Measurements from ENCODE around the gene TMCC3. TPM values are rescaled to one million over a fixed set of nuclear protein-coding genes. Genes with fewer than 3 reads are reported as not detected.

Gene TMCC3
- total RNA-seq, 2 experiments from 2014 or later, result 0.05 TPM; not detected in 1

DNA sequence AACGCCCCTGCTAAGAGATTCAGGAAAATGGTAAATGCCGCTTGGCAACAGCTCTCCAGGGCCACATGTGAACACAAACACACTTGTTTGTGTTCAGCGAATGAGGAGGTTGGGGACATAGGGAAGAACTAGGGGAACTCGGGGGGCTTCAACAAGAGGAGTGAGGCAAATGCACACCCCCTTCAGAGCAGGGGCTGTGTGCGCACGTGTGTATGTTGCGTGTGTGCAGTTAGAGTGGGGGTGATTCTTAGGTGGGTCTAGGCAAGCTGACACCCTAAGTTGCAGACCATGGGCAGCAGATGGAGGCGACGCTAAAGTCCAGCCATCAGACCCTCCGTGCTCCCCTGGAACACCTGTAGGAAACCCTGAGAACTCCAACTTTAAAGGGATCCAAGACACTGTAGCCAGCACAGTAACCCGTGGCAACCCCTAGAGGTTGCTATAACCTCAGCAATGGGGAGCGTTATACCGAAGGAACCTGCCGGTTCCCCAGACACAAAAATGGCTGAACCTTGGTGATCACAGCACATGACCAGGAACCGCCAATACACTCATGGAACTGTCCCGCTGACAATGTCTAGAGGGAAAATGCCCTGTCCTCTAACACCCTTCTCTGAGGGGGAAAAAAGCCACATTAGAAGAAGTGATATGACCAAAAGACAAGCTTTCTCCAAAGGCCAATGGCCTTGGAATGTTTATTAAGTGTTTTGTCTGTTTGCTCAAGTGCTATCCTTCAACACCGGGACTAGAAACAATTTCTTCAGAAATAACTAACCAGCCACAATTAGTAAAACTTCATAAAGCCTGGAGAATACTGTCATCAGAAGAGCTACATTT lies 104.2 kb downstream of the TMCC3 start:
- DNase-seq, result peak; percentile 13
- Mint-ChIP-seq H3K36me3 (ENCODE audit: low read depth) (peaks cover 9% of the 10 kb centered on the region), H3K9me3 (peaks cover 29% of the 10 kb centered on the region), H3K4me3 (no peak overlapping the region), H3K4me1 (ENCODE audit: low read depth) (no peaks in the 10 kb centered on the region), H3K27me3 (ENCODE audit: low read depth) (no peaks in the 10 kb centered on the region), H3K27ac (no peak overlapping the region)
- intact Hi-C loops (cut with micrococcal nuclease), result no loop called here
- CTCF ChIA-PET, result interaction anchor here (0.7 kb wide), 2 partner anchors 329 to 418 kb away, joined by 3 read pairs; no protein-coding TSS in a partner anchor

DNA sequence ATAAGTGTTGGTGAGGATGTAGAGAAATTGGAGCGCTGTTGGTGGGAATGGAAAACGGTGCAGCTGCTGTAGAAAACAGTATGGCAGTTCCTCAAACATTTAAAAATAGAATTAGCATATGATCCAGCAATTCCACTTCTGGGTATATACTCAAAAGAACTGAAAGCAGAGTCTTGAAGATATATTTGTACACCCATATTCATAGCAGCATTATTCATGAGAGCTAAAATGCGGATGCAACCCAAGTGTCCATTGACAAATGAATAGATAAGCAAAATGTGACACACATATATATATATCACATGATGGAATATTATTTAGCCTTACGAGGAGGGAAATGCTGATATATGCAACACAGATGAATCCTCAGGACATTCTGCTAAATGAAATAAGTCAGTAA lies 106.0 kb downstream of the TMCC3 start:
- Mint-ChIP-seq H3K4me3 (no peak overlapping the region), H3K9me3 (peaks cover 29% of the 10 kb centered on the region), H3K4me1 (ENCODE audit: low read depth) (no peaks in the 10 kb centered on the region), H3K36me3 (ENCODE audit: low read depth) (peaks cover 9% of the 10 kb centered on the region), H3K27ac (no peak overlapping the region), H3K27me3 (ENCODE audit: low read depth) (no peaks in the 10 kb centered on the region)
- intact Hi-C loops (cut with micrococcal nuclease), result loop anchor here (5.0 kb wide), 1 partner anchor 333 kb away; no protein-coding TSS in a partner anchor
- CTCF ChIA-PET, result no interaction called here
- DNase-seq, result no peak

DNA sequence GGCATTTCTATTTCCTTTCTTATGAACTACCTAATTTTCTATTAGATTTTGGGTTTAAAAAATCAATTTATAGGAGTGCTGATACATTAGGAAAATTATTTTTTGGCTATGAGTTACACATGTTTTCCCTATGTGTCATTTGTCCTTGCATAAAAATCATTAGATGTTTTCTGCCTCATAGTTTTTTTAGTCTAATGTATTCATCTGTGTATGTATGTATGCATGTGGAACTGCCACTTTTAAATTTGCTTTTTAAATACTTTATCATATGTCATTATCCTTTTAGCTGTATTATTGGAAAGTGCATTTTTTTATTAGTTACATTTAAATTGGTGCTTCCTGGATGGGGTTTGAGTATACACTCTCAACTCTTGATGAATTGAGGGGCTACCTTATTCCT lies 112.0 kb downstream of the TMCC3 start:
- Mint-ChIP-seq H3K9me3 (no peaks in the 10 kb centered on the region), H3K27ac (no peak overlapping the region), H3K36me3 (ENCODE audit: low read depth) (no peaks in the 10 kb centered on the region), H3K4me3 (no peak overlapping the region), H3K4me1 (ENCODE audit: low read depth) (no peaks in the 10 kb centered on the region), H3K27me3 (ENCODE audit: low read depth) (no peaks in the 10 kb centered on the region)
- DNase-seq, result no peak
- intact Hi-C loops (cut with micrococcal nuclease), result no loop called here
- CTCF ChIA-PET, result interaction anchor here (1.1 kb wide), 1 partner anchor 404 kb away, joined by 3 read pairs; no protein-coding TSS in a partner anchor

DNA sequence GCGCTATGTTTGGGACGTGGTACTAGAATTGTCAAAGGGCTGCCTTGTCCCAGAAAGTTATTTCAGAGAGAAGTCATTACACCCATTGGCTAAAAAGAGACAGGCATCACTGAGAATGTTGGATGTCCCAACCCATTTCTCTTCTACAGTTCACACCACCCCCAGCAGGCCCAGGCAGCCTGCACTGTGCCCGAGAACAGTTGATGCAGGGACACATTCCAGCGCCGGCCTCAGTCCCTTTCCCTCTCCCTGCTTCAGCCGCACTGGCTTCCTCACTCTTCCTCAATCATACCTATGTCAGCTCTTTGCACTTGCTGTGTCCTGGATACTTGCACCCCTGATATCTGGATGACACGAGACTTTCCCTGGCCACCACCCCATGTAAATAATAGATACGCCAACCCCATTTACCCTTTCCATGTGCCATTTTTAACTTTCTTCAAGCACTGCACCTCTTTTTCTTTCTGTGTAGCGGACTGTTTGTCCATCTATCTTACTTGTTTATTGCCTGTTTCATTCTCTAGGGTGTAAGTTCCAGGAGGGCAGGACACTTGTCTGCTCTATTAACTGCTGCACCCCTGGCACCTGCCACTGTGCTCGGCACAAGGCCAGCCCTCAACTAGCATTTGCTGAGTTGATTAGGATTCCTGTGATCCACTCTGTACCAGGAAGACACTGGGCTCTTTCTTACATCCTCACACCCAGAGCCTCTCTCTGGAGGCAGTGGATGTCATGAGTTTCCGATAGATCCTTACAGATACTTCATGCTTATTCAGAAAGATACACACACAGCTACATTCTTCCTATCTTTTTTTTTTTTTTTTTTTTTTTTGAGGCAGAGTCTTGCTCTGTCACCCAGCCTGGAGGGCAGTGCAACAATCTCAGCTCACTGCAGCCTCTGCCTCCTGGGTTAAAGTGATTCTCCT lies 114.1 kb downstream of the TMCC3 start:
- Mint-ChIP-seq H3K27me3 (ENCODE audit: low read depth) (no peaks in the 10 kb centered on the region), H3K27ac (no peak overlapping the region), H3K4me1 (ENCODE audit: low read depth) (no peaks in the 10 kb centered on the region), H3K9me3 (no peaks in the 10 kb centered on the region), H3K36me3 (ENCODE audit: low read depth) (no peaks in the 10 kb centered on the region), H3K4me3 (no peak overlapping the region)
- intact Hi-C loops (cut with micrococcal nuclease), result no loop called here
- no peak for DNase-seq
- CTCF ChIA-PET, result interaction anchor here (1.8 kb wide), 1 partner anchor 13 kb away, joined by 4 read pairs; no protein-coding TSS in a partner anchor

DNA sequence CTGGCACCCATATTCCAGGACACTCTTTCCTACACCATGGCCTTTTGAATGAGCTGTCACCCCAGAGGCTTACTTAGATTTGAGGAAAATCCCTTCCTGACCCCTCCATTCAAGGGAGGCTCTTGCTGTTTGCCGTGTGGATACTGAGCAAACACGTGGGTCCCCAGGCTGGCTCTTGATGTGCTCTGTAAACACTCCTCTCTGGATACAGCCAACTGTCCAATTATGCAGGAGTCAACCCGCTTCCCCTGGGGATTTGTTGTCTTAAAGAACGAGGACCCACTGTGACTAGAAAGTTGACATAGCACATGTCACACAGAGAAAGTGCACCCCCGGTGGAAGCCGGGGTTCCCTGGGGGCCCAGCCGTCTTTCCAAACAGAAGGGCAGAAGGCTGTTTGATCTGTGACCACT lies 114.8 kb downstream of the TMCC3 start:
- CTCF ChIA-PET, result interaction anchor here (1.2 to 1.8 kb wide), 3 partner anchors 14 to 394 kb away, joined by 3 to 6 read pairs (median 4); no protein-coding TSS in a partner anchor

DNA sequence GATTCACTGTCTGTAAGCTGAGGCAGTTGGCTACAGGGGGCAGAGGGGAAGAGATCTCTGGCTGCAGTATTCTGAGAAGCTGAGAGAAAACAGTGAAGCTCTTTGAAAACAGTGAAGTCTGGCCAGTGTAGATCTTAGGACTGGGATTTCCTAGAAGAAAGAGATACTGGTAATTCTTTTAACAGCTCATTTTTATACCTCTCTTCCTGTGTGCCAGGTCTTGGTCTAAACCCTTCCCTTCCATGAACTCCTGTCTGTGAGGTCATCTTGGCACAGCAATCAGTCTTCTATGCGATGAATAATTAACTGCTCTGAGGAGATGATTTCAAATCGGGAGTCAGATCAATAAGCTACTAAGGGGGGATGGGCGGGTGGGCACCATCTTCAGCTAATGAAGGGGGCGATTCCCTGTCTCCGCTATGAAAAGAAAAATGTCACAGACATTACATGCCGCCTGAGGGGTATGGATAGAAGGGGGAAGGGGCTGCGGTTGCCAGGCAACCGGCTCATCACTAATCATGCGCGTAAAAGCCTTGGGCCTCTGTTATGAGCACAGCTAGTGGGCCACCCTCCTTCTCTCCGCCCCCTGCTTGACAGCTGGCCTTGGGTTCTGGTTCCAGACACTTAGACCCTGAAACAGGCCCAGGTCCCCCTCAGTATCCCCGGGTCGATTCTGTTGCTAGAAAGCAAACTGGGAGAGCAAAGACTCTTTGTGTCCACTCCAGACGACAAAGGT lies 115.4 kb downstream of the TMCC3 start:
- H3K36me3 Mint-ChIP-seq (ENCODE audit: low read depth), result no peaks in the 10 kb centered on the region
- intact Hi-C loops (cut with micrococcal nuclease), result no loop called here
- no peaks in the 10 kb centered on the region for H3K9me3 Mint-ChIP-seq
- no peaks in the 10 kb centered on the region for H3K27me3 Mint-ChIP-seq (ENCODE audit: low read depth)
- H3K4me1 Mint-ChIP-seq (ENCODE audit: low read depth), result no peaks in the 10 kb centered on the region
- CTCF ChIA-PET, result interaction anchor here (0.8 to 1.6 kb wide), 7 partner anchors 9 to 400 kb away, joined by 3 to 7 read pairs (median 4); no protein-coding TSS in a partner anchor
- no peak overlapping the region for H3K4me3 Mint-ChIP-seq
- H3K27ac Mint-ChIP-seq, result no peak overlapping the region
- no peak for DNase-seq

More for the DNA sequence above, 114.8 kb downstream of the TMCC3 start:
- H3K27ac Mint-ChIP-seq, result no peak overlapping the region
- H3K27me3 Mint-ChIP-seq (ENCODE audit: low read depth), result no peaks in the 10 kb centered on the region
- no peaks in the 10 kb centered on the region for H3K4me1 Mint-ChIP-seq (ENCODE audit: low read depth)
- H3K4me3 Mint-ChIP-seq, result no peak overlapping the region
- no peak for DNase-seq
- H3K9me3 Mint-ChIP-seq, result no peaks in the 10 kb centered on the region
- H3K36me3 Mint-ChIP-seq (ENCODE audit: low read depth), result no peaks in the 10 kb centered on the region
- intact Hi-C loops (cut with micrococcal nuclease), result no loop called here

DNA sequence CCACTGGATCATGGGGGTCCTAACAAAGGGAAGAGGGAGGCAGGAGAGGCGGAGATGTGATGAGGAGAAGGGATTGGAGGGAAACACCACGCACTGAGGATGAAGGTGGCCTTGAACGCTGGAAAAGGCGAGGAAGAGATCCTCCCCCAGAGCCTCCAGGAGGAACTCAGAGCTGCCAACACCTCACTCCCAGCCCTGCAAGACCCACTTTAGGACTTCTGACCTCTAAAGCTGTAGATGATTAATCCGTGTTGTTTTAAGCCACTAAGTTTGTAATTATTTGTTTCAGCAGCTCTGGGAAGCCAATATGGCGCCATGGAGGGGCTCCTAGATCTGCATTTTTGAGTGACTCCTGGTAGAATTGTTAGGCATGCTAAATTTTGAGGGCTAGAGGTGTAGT lies 116.1 kb downstream of the TMCC3 start:
- intact Hi-C loops (cut with micrococcal nuclease), result no loop called here
- H3K27ac Mint-ChIP-seq, result no peak overlapping the region
- H3K4me3 Mint-ChIP-seq, result no peak overlapping the region
- no peaks in the 10 kb centered on the region for H3K36me3 Mint-ChIP-seq (ENCODE audit: low read depth)
- H3K4me1 Mint-ChIP-seq (ENCODE audit: low read depth), result no peaks in the 10 kb centered on the region
- H3K27me3 Mint-ChIP-seq (ENCODE audit: low read depth), result no peaks in the 10 kb centered on the region
- H3K9me3 Mint-ChIP-seq, result no peaks in the 10 kb centered on the region
- DNase-seq, result no peak
- CTCF ChIA-PET, result interaction anchor here (0.8 to 1.6 kb wide), 7 partner anchors 8 to 399 kb away, joined by 3 to 7 read pairs (median 4); no protein-coding TSS in a partner anchor

DNA sequence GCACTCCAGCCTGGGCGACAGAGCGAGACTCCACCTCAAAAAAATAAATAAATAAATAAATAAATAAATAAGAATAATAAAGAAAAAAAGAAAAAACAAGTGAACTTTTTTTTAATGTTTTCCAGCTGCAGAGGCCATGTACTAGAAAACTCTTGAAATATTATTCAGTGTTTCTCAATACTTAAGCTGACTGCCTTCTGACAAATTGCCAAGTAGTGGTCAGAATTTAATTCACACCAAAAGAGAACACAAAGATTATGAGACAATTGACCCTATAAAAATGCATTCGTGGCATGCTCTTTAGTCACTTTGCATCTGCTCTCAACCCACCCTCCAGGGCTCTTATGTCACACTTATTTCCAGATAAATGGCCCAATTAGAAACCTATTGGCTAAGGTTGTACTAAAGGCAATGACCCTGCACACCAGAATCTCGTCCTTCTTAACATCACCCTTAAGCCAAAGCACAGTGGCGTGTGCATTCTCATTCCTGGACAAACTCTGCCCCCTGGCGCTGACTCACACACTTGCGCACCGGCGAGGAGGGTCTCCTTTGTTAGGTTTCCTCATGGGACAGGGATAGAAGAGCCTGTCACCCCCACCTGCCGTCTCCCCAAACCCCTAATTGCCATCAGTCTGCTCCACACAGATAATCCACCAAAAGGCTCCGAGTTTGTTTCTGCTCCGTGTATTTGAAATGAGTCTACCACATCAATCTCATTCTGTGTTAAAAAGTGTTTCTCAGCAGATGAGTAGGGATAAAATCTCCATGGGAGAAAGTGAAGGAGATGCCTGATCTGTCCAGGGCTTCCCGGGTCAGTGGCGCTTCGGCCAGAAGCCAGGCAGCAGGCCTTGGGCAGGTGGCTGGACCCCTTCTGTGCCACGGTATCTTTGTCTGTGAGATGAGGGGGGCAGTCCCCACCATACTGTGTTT lies 117.6 kb downstream of the TMCC3 start:
- DNase-seq, result peak; percentile 83
- Mint-ChIP-seq H3K36me3 (ENCODE audit: low read depth) (no peaks in the 10 kb centered on the region), H3K27me3 (ENCODE audit: low read depth) (no peaks in the 10 kb centered on the region), H3K4me1 (ENCODE audit: low read depth) (no peaks in the 10 kb centered on the region), H3K9me3 (no peaks in the 10 kb centered on the region), H3K27ac (no peak overlapping the region), H3K4me3 (no peak overlapping the region)
- intact Hi-C loops (cut with micrococcal nuclease), result loop anchor here (1.0 to 2.0 kb wide), 5 partner anchors 98 to 398 kb away; no protein-coding TSS in a partner anchor
- CTCF ChIA-PET, result interaction anchor here (0.7 to 5.0 kb wide), 5 partner anchors 146 to 403 kb away, joined by 3 to 22 read pairs (median 4); no protein-coding TSS in a partner anchor

DNA sequence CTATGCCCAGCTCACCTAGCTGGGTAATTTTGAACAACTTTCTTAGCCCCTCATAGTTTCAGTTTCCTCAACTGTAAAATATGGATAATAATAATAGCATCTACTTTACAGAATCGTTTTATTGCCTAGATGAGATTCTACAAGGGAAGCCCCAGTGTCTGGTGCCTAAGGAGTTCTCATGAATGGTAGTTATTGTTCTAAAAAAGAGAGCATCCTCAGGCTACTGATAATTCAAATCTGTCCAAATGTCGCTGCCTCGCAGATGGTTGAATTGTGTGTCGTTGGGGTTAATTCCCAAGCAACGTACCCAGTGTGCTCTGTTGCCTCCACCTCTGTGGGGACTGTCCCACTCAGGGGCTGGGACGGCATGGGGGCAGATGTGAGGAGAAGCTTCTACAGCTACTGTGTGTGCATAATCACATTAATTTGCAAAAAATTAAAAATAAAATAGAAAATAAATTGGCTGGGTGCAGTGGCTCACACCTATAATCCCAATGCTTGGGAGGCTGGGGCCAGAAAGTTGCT lies 119.1 kb downstream of the TMCC3 start:
- Mint-ChIP-seq H3K4me1 (ENCODE audit: low read depth) (no peaks in the 10 kb centered on the region), H3K4me3 (no peak overlapping the region), H3K9me3 (no peaks in the 10 kb centered on the region), H3K27ac (no peak overlapping the region), H3K36me3 (ENCODE audit: low read depth) (no peaks in the 10 kb centered on the region), H3K27me3 (ENCODE audit: low read depth) (no peaks in the 10 kb centered on the region)
- intact Hi-C loops (cut with micrococcal nuclease), result no loop called here
- CTCF ChIA-PET, result interaction anchor here (0.6 to 5.0 kb wide), 9 partner anchors 105 to 404 kb away, joined by 3 to 22 read pairs (median 4); no protein-coding TSS in a partner anchor
- DNase-seq, result no peak

DNA sequence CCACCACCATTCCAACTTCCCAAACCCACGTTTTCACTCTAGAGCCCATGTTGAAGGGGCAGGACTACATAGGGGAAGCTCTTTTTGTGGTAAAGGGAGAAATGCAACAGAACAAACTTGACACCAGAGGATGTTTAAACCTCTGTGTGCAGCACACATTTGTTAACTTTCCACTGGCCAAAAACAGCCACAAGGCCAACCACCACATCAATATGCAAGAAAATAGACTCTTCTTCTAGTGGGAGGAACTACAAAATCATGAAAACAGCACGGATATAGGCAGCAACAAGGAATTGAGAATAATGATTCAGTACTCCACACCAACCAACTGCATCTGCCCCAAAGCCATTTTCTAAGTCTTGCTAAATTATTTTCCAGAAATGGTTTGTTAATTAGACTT lies 124.4 kb downstream of the TMCC3 start:
- H3K9me3 Mint-ChIP-seq, result no peaks in the 10 kb centered on the region
- no peak overlapping the region for H3K4me3 Mint-ChIP-seq
- intact Hi-C loops (cut with micrococcal nuclease), result no loop called here
- H3K27ac Mint-ChIP-seq, result no peak overlapping the region
- no peaks in the 10 kb centered on the region for H3K36me3 Mint-ChIP-seq (ENCODE audit: low read depth)
- CTCF ChIA-PET, result interaction anchor here (1.2 kb wide), 2 partner anchors 9 to 391 kb away, joined by 3 read pairs; no protein-coding TSS in a partner anchor
- no peak for DNase-seq
- no peaks in the 10 kb centered on the region for H3K4me1 Mint-ChIP-seq (ENCODE audit: low read depth)
- H3K27me3 Mint-ChIP-seq (ENCODE audit: low read depth), result no peaks in the 10 kb centered on the region

All from activated naive CD4-positive, alpha-beta T cell treated with anti-CD3 and anti-CD28 coated beads for 36 hours (primary cell).